Uterus (tissue), 2 donors: Measurements from ENCODE around the gene CNTNAP5.

Experiments used
- CTCF ChIP-seq, 4 experiments: fragments of 200-600 bp in 2 of 4; fragments of 450-650 bp in 2 of 4; sonication (generic) in 2 of 4; IDR thresholded peaks; one replicate each; pipeline ENCODE4 v1.5.1; 2016 to 2019; ENCODE audit warnings: antibody characterized with exemption in 4 of 4, mild to moderate bottlenecking in 2 of 4, moderate library complexity in 1 of 4
- POLR2A ChIP-seq, 2 donors: fragments of 450-650 bp; IDR thresholded peaks; one replicate each; pipeline ENCODE4 v1.6.1; 2016; ENCODE audit warnings: antibody characterized with exemption in 2 of 2, mild to moderate bottlenecking in 1 of 2, moderate library complexity in 1 of 2

- no peak for TF ChIP-seq CTCF (IDR thresholded peaks at IDR 0.05)
- TF ChIP-seq POLR2A (IDR thresholded peaks at IDR 0.05): no peak
Observed at GRCh38 chr2:124049136-124049535, 24.0 kb downstream of the CNTNAP5 start.
